ENCODE measurements around the gene RFX3. TPM values are rescaled to one million over a fixed set of nuclear protein-coding genes. Genes with fewer than 3 reads are reported as not detected.
A peak's percentile ranks its signal among the peaks of the same experiment; 100 is the strongest.

Gene RFX3
- total RNA-seq, 1 donor from 2014 or later, result 39.1 TPM

GRCh38 chr9:3502560-3503398 lies 23.0 kb downstream of the RFX3 start:
- intact Hi-C loops (cut with micrococcal nuclease), result loop anchor here (1.0 kb wide), 1 partner anchor 9 kb away; no protein-coding TSS in a partner anchor
- no peak for TF ChIP-seq CTCF (IDR thresholded peaks at IDR 0.05)
- H3K27me3 Mint-ChIP-seq, result no peaks in the 10 kb centered on the region
- peaks cover 30% of the 10 kb centered on the region for H3K4me1 Mint-ChIP-seq
- H3K36me3 Mint-ChIP-seq (ENCODE audit: low read depth), result peaks cover 7% of the 10 kb centered on the region
- H3K9me3 Mint-ChIP-seq, result no peaks in the 10 kb centered on the region
- no peak overlapping the region for H3K4me3 Mint-ChIP-seq
- ATAC-seq (ENCODE audit: low read depth), result peak; percentile 32
- no peak for DNase-seq
- H3K27ac Mint-ChIP-seq, result no peak overlapping the region
- ChIA-PET CTCF (no interaction called here), POLR2A (interaction anchor here (2.7 kb wide), 1 partner anchor 24 kb away, joined by 11 read pairs; the partner anchor contains the start of gene RFX3)

- Mint-ChIP-seq H3K4me1 (peaks cover 22% of the 10 kb centered on the region), H3K9me3 (no peaks in the 10 kb centered on the region), H3K4me3 (no peak overlapping the region), H3K27me3 (no peaks in the 10 kb centered on the region), H3K27ac (peak overlapping the region; percentile 2), H3K36me3 (ENCODE audit: low read depth) (peaks cover 5% of the 10 kb centered on the region)
- DNase-seq, result no peak
- ATAC-seq (ENCODE audit: low read depth), result no peak
- intact Hi-C loops (cut with micrococcal nuclease), result no loop called here
- CTCF ChIA-PET, result interaction anchor here (0.6 to 0.7 kb wide), 2 partner anchors 114 to 259 kb away, joined by 3 read pairs; no protein-coding TSS in a partner anchor
- POLR2A ChIA-PET, result no interaction called here
- TF ChIP-seq CTCF (IDR thresholded peaks at IDR 0.05), result no peak
Observed at GRCh38 chr9:3500044-3500443, 25.8 kb downstream of the RFX3 start.

GRCh38 chr9:3498691-3499090 lies 27.1 kb downstream of the RFX3 start:
- CTCF ChIA-PET, result no interaction called here
- H3K9me3 Mint-ChIP-seq, result no peaks in the 10 kb centered on the region
- no peaks in the 10 kb centered on the region for H3K27me3 Mint-ChIP-seq
- POLR2A ChIA-PET, result no interaction called here
- DNase-seq, result no peak
- H3K27ac Mint-ChIP-seq, result no peak overlapping the region
- H3K4me3 Mint-ChIP-seq, result no peak overlapping the region
- intact Hi-C loops (cut with micrococcal nuclease), result no loop called here
- peaks cover 27% of the 10 kb centered on the region for H3K4me1 Mint-ChIP-seq
- TF ChIP-seq CTCF (IDR thresholded peaks at IDR 0.05), result no peak
- H3K36me3 Mint-ChIP-seq (ENCODE audit: low read depth), result peaks cover 7% of the 10 kb centered on the region
- no peak for ATAC-seq (ENCODE audit: low read depth)

GRCh38 chr9:3497857-3498256 lies 27.9 kb downstream of the RFX3 start:
- DNase-seq, result no peak
- Mint-ChIP-seq H3K27ac (no peak overlapping the region), H3K27me3 (no peaks in the 10 kb centered on the region), H3K9me3 (no peaks in the 10 kb centered on the region), H3K4me1 (peaks cover 21% of the 10 kb centered on the region), H3K4me3 (no peak overlapping the region), H3K36me3 (ENCODE audit: low read depth) (peaks cover 8% of the 10 kb centered on the region)
- POLR2A ChIA-PET, result interaction anchor here (0.9 kb wide), 1 partner anchor 29 kb away, joined by 3 read pairs; no protein-coding TSS in a partner anchor
- intact Hi-C loops (cut with micrococcal nuclease), result no loop called here
- CTCF ChIA-PET, result interaction anchor here (0.9 kb wide), 1 partner anchor 31 kb away, joined by 4 read pairs; no protein-coding TSS in a partner anchor
- no peak for ATAC-seq (ENCODE audit: low read depth)
- TF ChIP-seq CTCF (IDR thresholded peaks at IDR 0.05), result no peak

GRCh38 chr9:3497401-3497800 lies 28.4 kb downstream of the RFX3 start:
- H3K27me3 Mint-ChIP-seq, result no peaks in the 10 kb centered on the region
- CTCF ChIA-PET, result interaction anchor here (0.9 kb wide), 1 partner anchor 30 kb away, joined by 4 read pairs; no protein-coding TSS in a partner anchor
- ATAC-seq (ENCODE audit: low read depth), result no peak
- no peaks in the 10 kb centered on the region for H3K9me3 Mint-ChIP-seq
- intact Hi-C loops (cut with micrococcal nuclease), result no loop called here
- H3K36me3 Mint-ChIP-seq (ENCODE audit: low read depth), result peaks cover 8% of the 10 kb centered on the region
- no peak overlapping the region for H3K4me3 Mint-ChIP-seq
- H3K4me1 Mint-ChIP-seq, result peaks cover 18% of the 10 kb centered on the region
- POLR2A ChIA-PET, result interaction anchor here (0.9 kb wide), 1 partner anchor 29 kb away, joined by 3 read pairs; no protein-coding TSS in a partner anchor
- H3K27ac Mint-ChIP-seq, result no peak overlapping the region
- DNase-seq, result no peak
- TF ChIP-seq CTCF (IDR thresholded peaks at IDR 0.05), result no peak

All from activated B cell treated with CpG ODN at 0.5 μM for 24 hours (primary cell).